Neural cell (in vitro differentiated cells): Measurements from ENCODE around the gene ANKRD10. TPM values are rescaled to one million over a fixed set of nuclear protein-coding genes. Genes with fewer than 3 reads are reported as not detected.
"Not testable (repeated sequence)": the region's sequence is repeated elsewhere in the genome, so short reads cannot be mapped to it uniquely, and the experiment has no call there.

Experiments
- H2AFZ ChIP-seq: fragments of 200-600, 300-800 bp; sonication (generic), shearing (Covaris generic); 2 replicates; pipeline ENCODE4 v1.6.0; 2014; ENCODE audit warnings: low read depth, mild to moderate bottlenecking, antibody characterized with exemption, low read length, moderate library complexity
- H3F3A ChIP-seq: fragments of 200-600 bp; shearing (Covaris generic); 2 replicates; pipeline ENCODE4 v1.6.1; 2016; ENCODE audit warnings: mild to moderate bottlenecking, moderate library complexity, mixed read lengths, antibody characterized with exemption, low read length; ENCODE audit not compliant: insufficient read depth, poor library complexity, severe bottlenecking
- H3K27ac ChIP-seq: fragments of 200-600, 300-800 bp; sonication (generic), shearing (Covaris generic); 2 replicates; pipeline ENCODE4 v1.5.1; 2014; ENCODE audit warnings: mild to moderate bottlenecking, low read length, moderate library complexity
- H3K27me3 ChIP-seq: fragments of 300-800, 200-600 bp; sonication (generic), shearing (Covaris generic); 2 replicates; pipeline ENCODE4 v1.6.0; 2014; ENCODE audit warnings: mild to moderate bottlenecking, low read depth, low read length, moderate library complexity; ENCODE audit not compliant: insufficient read depth
- H3K36me3 ChIP-seq: fragments of 300-800, 200-600 bp; sonication (generic), shearing (Covaris generic); 2 replicates; pipeline ENCODE4 v1.5.1; 2014; ENCODE audit warnings: mild to moderate bottlenecking, antibody characterized with exemption, low read length, moderate library complexity; ENCODE audit not compliant: insufficient read depth
- H3K4me2 ChIP-seq: fragments of 300-800, 200-600 bp; sonication (generic), shearing (Covaris generic); 2 replicates; pipeline ENCODE4 v1.6.0; 2014; ENCODE audit warnings: mild to moderate bottlenecking, low read length
- H3K4me3 ChIP-seq: fragments of 300-800, 200-600 bp; sonication (generic), shearing (Covaris generic); 2 replicates; pipeline ENCODE4 v1.5.1; 2014; ENCODE audit warnings: mild to moderate bottlenecking, low read length, moderate library complexity
- H3K79me2 ChIP-seq: fragments of 200-600 bp; shearing (Covaris generic); replicated peaks from 2 replicates; pipeline ENCODE4 v1.6.0; 2014; ENCODE audit warnings: mild to moderate bottlenecking, low read length, moderate library complexity; ENCODE audit not compliant: insufficient read depth
- H3K9ac ChIP-seq: fragments of 300-800, 200-600 bp; sonication (generic), shearing (Covaris generic); 2 replicates; pipeline ENCODE4 v1.6.1; 2016; ENCODE audit warnings: mild to moderate bottlenecking, low read length, mixed read lengths
- H3K9me2 ChIP-seq: fragments of 200-600 bp; shearing (Covaris generic); 2 replicates; pipeline ENCODE4 v1.6.1; 2016; ENCODE audit warnings: mild to moderate bottlenecking, low read length, mixed read lengths; ENCODE audit not compliant: insufficient read depth
- H3K9me3 ChIP-seq: fragments of 200-600, 300-800 bp; sonication (generic), shearing (Covaris generic); 2 replicates; pipeline ENCODE4 v1.6.1; 2016; ENCODE audit warnings: mild to moderate bottlenecking, mixed run types, low read length, moderate library complexity, mixed read lengths
- H4K20me1 ChIP-seq: fragments of 200-600 bp; shearing (Covaris generic); 2 replicates; pipeline ENCODE4 v1.6.1; 2016; ENCODE audit warnings: mild to moderate bottlenecking, mixed run types; ENCODE audit not compliant: insufficient read depth
- EP300 ChIP-seq: fragments of 450-650 bp; conservative IDR thresholded peaks from 2 replicates; pipeline ENCODE4 v1.6.1; 2014; ENCODE audit warnings: antibody characterized with exemption, mild to moderate bottlenecking, moderate library complexity; ENCODE audit not compliant: poor library complexity, severe bottlenecking
- EZH2 ChIP-seq: fragments of 200-600, 300-800 bp; shearing (Covaris generic), sonication (generic); IDR thresholded peaks from 2 replicates; pipeline ENCODE4 v1.6.1; 2014; ENCODE audit warnings: antibody characterized with exemption, low read length, borderline replicate concordance, mild to moderate bottlenecking; ENCODE audit not compliant: insufficient read depth, poor library complexity, severe bottlenecking
- MXI1 ChIP-seq: fragments of 450-650 bp; conservative IDR thresholded peaks from 2 replicates; pipeline ENCODE4 v1.6.1; 2014; ENCODE audit warnings: antibody characterized with exemption, mild to moderate bottlenecking; ENCODE audit not compliant: poor library complexity, severe bottlenecking
- POLR2AphosphoS5 ChIP-seq: IDR thresholded peaks from 2 replicates; pipeline ENCODE4 v1.6.1; 2012
- RAD21 ChIP-seq: fragments of 450-650 bp; conservative IDR thresholded peaks from 2 replicates; pipeline ENCODE4 v1.6.1; 2014; ENCODE audit warnings: antibody characterized with exemption, mild to moderate bottlenecking, moderate library complexity
- SMC3 ChIP-seq: fragments of 450-650 bp; conservative IDR thresholded peaks from 2 replicates; pipeline ENCODE4 v1.6.1; 2014; ENCODE audit warnings: antibody characterized with exemption, mild to moderate bottlenecking, moderate library complexity; ENCODE audit not compliant: poor library complexity
- TAF1 ChIP-seq: IDR thresholded peaks from 2 replicates; pipeline ENCODE4 v1.6.1; 2012; ENCODE audit warnings: low read depth
- polyA plus RNA-seq: library from polyadenylated mRNA; depleted of rRNA; stranded (reverse); fragments of >200 nt; gene quantifications from 2 replicates; pipeline ENCODE4 v1.2.3, GENCODE V29; 2014
- TF ChIP-seq, protein P1 (sequence below): fragments of 450-650 bp; IDR thresholded peaks from 2 replicates; pipeline ENCODE4 v1.5.1; 2014; ENCODE audit warnings: antibody characterized with exemption, mild to moderate bottlenecking, moderate library complexity; ENCODE audit not compliant: poor library complexity, severe bottlenecking
- TF ChIP-seq, protein P2 (sequence below): IDR thresholded peaks from 2 replicates; pipeline ENCODE4 v1.6.1; 2012; ENCODE audit warnings: borderline replicate concordance

ANKRD10 gene
- polyA plus RNA-seq, 1 donor from 2014 or later, result 564 TPM

DNA sequence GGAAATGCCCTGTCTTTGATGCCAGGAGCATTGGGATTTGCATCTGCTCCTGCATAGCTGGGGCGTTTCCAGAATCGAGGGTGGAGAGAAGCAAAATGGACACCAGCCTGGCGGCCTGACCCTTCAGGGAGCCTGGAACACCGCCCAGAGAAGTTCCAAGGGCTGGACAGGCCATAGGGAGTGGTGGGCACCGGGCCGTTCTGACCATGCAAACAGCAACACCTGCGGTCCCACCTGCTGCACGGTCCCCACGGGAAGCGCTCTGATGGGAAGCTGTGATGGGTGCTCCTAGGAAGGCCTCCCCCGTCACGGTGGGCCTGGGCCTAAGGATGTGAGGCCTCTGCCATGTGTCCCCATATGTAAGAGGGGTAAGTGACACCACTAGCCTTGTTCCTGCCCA is 34.2 kb upstream of the ANKRD10 start:
- Histone ChIP-seq H3K4me2 (no peak overlapping the region), H3K9me2 (no peaks in the 10 kb centered on the region), H4K20me1 (no peaks in the 10 kb centered on the region), H3K79me2 (no peaks in the 10 kb centered on the region), H3K9ac (no peak overlapping the region), H3F3A (no peaks in the 10 kb centered on the region), H2AFZ (no peak overlapping the region), H3K4me3 (no peak overlapping the region), H3K36me3 (no peaks in the 10 kb centered on the region), H3K27me3 (no peaks in the 10 kb centered on the region), H3K9me3 (no peaks in the 10 kb centered on the region), H3K27ac (no peak overlapping the region)
- TF ChIP-seq POLR2AphosphoS5 (no peak), EP300 (no peak), SMC3 (no peak), MXI1 (no peak), TAF1 (no peak), RAD21 (no peak), EZH2 (no peak)
- TF ChIP-seq, protein P1, sequence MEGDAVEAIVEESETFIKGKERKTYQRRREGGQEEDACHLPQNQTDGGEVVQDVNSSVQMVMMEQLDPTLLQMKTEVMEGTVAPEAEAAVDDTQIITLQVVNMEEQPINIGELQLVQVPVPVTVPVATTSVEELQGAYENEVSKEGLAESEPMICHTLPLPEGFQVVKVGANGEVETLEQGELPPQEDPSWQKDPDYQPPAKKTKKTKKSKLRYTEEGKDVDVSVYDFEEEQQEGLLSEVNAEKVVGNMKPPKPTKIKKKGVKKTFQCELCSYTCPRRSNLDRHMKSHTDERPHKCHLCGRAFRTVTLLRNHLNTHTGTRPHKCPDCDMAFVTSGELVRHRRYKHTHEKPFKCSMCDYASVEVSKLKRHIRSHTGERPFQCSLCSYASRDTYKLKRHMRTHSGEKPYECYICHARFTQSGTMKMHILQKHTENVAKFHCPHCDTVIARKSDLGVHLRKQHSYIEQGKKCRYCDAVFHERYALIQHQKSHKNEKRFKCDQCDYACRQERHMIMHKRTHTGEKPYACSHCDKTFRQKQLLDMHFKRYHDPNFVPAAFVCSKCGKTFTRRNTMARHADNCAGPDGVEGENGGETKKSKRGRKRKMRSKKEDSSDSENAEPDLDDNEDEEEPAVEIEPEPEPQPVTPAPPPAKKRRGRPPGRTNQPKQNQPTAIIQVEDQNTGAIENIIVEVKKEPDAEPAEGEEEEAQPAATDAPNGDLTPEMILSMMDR, result no peak
- TF ChIP-seq, protein P2, sequence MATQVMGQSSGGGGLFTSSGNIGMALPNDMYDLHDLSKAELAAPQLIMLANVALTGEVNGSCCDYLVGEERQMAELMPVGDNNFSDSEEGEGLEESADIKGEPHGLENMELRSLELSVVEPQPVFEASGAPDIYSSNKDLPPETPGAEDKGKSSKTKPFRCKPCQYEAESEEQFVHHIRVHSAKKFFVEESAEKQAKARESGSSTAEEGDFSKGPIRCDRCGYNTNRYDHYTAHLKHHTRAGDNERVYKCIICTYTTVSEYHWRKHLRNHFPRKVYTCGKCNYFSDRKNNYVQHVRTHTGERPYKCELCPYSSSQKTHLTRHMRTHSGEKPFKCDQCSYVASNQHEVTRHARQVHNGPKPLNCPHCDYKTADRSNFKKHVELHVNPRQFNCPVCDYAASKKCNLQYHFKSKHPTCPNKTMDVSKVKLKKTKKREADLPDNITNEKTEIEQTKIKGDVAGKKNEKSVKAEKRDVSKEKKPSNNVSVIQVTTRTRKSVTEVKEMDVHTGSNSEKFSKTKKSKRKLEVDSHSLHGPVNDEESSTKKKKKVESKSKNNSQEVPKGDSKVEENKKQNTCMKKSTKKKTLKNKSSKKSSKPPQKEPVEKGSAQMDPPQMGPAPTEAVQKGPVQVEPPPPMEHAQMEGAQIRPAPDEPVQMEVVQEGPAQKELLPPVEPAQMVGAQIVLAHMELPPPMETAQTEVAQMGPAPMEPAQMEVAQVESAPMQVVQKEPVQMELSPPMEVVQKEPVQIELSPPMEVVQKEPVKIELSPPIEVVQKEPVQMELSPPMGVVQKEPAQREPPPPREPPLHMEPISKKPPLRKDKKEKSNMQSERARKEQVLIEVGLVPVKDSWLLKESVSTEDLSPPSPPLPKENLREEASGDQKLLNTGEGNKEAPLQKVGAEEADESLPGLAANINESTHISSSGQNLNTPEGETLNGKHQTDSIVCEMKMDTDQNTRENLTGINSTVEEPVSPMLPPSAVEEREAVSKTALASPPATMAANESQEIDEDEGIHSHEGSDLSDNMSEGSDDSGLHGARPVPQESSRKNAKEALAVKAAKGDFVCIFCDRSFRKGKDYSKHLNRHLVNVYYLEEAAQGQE, result no peak

- H3K9me2 ChIP-seq, H3F3A ChIP-seq, H3K4me2 ChIP-seq, H3K79me2 ChIP-seq, H3K27ac ChIP-seq, H4K20me1 ChIP-seq, H3K36me3 ChIP-seq, H3K9ac ChIP-seq, H2AFZ ChIP-seq, H3K27me3 ChIP-seq, H3K4me3 ChIP-seq, H3K9me3 ChIP-seq: not testable (repeated sequence)
These were observed 32.5 kb upstream of the ANKRD10 start for GRCh38 chr13:110947338-110947737.

DNA sequence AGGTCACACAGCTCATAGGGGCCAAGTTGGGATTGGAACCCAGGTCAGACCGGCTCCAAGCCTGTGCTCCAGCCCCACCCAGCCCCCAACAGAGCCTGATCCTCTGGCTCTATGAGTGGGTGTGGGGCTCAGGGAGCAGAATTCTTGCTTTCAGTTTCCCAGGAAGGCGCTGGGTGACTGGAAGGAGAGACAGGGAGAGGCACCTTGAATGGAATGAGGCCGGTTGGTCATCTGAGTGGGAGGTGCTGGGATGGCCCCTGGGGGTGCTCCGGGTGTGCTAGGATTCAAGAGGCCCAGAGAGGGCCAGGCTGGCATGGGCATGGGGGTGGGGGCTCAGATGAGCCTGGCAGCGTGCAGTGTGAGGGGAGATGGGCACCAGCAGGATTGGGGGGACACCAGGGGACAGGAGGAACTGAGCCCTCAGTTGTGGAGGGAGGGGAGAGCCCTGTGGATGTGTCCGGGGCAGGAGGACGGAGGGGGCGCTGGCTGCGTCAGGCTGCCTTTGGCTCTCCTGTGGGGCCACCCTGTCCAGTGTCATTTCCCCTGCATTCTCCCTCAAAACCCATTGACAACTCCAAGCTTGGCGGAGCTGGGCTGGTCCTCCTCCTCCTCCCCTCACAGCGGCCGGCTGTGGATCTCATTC is 31.2 kb upstream of the ANKRD10 start:
- Histone ChIP-seq H4K20me1 (no peaks in the 10 kb centered on the region), H3K9ac (no peak overlapping the region), H3K9me2 (no peaks in the 10 kb centered on the region), H3K4me3 (no peak overlapping the region), H3K9me3 (no peaks in the 10 kb centered on the region), H3K27me3 (no peaks in the 10 kb centered on the region), H3K79me2 (no peaks in the 10 kb centered on the region), H3K36me3 (no peaks in the 10 kb centered on the region), H3K4me2 (no peak overlapping the region), H2AFZ (no peak overlapping the region), H3K27ac (no peak overlapping the region), H3F3A (no peaks in the 10 kb centered on the region)
- TF ChIP-seq POLR2AphosphoS5, result no peak
- TF ChIP-seq, protein P2, result no peak
- no peak for TF ChIP-seq MXI1
- no peak for TF ChIP-seq RAD21
- no peak for TF ChIP-seq EP300
- TF ChIP-seq SMC3, result no peak
- TF ChIP-seq TAF1, result no peak
- TF ChIP-seq EZH2, result no peak
- TF ChIP-seq, protein P1, result no peak
